Progenitor cell of endocrine pancreas (in vitro differentiated cells): ENCODE results near the gene CIAO1. TPM values are rescaled to one million over a fixed set of nuclear protein-coding genes. Genes with fewer than 3 reads are reported as not detected.
A peak's percentile ranks its signal among the peaks of the same experiment; 100 is the strongest.

ENCODE experiments used
- DNase-seq: peaks from one replicate; pipeline ENCODE4 v3.0.0; 2021; ENCODE audit warnings: low spot score; ENCODE audit not compliant: unreplicated experiment
- H3K27ac Mint-ChIP-seq: 2 replicates; pipeline ENCODE4 v1.8.0; 2021; ENCODE audit warnings: mild to moderate bottlenecking, moderate library complexity, mixed read lengths
- H3K27me3 Mint-ChIP-seq: 2 replicates; pipeline ENCODE4 v1.8.0; 2021; ENCODE audit warnings: mixed read lengths
- H3K36me3 Mint-ChIP-seq: 2 replicates; pipeline ENCODE4 v1.8.0; 2022; ENCODE audit warnings: mixed read lengths; ENCODE audit not compliant: insufficient read depth
- H3K4me1 Mint-ChIP-seq: 2 replicates; pipeline ENCODE4 v1.8.0; 2021; ENCODE audit warnings: low read depth, mixed read lengths
- H3K4me3 Mint-ChIP-seq: 2 replicates; pipeline ENCODE4 v1.8.0; 2021; ENCODE audit warnings: low read depth, mild to moderate bottlenecking, moderate library complexity, mixed read lengths
- H3K9me3 Mint-ChIP-seq: 2 replicates; pipeline ENCODE4 v1.8.0; 2021; ENCODE audit warnings: low read depth, mixed read lengths
- CTCF ChIP-seq: fragments of 200-600 bp; sonication (generic); IDR thresholded peaks from one replicate; pipeline ENCODE4 v1.5.0; 2021; ENCODE audit warnings: antibody characterized with exemption, mild to moderate bottlenecking; ENCODE audit not compliant: unreplicated experiment
- total RNA-seq: library from RNA; stranded (reverse); gene quantifications from 2 replicates; pipeline ENCODE4 v1.2.1, GENCODE V29; 2021

The CIAO1 gene
- total RNA-seq, 1 donor from 2014 or later = 77.1 TPM

GRCh38 chr2:96320326-96320725 lies 54.3 kb downstream of the CIAO1 start:
- Mint-ChIP-seq H3K4me1 (peaks cover 5% of the 10 kb centered on the region), H3K27ac (no peak overlapping the region), H3K36me3 (no peaks in the 10 kb centered on the region), H3K4me3 (no peak overlapping the region), H3K27me3 (peaks cover 61% of the 10 kb centered on the region), H3K9me3 (no peaks in the 10 kb centered on the region)
- no peak for TF ChIP-seq CTCF
- DNase-seq = no peak

DNA sequence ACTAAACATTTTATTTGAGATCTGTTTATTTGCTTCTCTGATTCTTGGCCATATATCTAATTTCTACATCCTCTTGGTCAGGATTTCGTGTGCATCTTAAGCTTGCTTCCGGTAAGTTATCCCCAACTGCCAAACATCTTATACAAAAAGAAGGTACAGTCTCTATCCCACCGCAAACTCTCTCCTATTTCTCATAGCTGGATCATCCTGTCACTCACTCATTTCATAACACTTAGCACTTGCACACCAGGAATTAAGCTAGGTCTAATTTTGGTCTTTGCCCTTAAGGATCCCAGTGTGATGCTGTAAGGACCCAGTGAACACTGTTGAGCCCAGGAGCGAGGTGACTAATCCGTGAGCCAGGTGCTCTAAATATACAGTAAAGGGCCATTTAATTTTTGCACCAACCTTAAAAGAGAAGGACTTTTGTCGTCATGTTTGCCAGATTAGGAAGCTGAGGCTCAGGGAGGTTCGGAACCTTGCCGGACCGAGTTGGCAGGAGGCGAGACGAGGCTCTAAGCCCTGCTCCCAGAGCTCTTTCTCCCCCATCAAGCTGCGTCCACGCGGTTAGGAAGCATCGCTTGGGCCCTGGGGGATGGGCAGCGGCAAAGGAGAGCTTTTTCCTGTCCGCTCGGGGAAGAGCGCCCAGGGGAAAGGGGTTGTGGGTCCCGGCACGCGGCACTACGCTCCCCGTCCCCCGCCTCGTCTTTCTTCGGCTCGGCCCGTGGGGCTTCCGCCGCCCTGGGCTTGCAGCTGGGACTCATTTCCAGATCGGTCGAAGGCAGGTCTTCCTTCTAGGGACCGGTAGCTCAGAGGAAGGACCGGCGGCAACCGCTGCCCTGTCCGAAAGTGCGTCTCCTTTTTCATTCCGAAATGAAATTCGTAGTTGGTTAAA lies 55.0 kb downstream of the CIAO1 start:
- H3K9me3 Mint-ChIP-seq = no peaks in the 10 kb centered on the region
- peaks cover 10% of the 10 kb centered on the region for H3K4me1 Mint-ChIP-seq
- peaks cover 65% of the 10 kb centered on the region for H3K27me3 Mint-ChIP-seq
- no peak for DNase-seq
- TF ChIP-seq CTCF = no peak
- peak overlapping the region; percentile 75 for H3K4me3 Mint-ChIP-seq
- H3K36me3 Mint-ChIP-seq = no peaks in the 10 kb centered on the region
- peak overlapping the region; percentile 56 for H3K27ac Mint-ChIP-seq

Other genes with a start within 250 kb of the CIAO1 start
- gene GPAT2, start 231.3 kb upstream of the CIAO1 start, total RNA-seq = not detected in 2 replicates
- gene ADRA2B, start 149.7 kb upstream of the CIAO1 start, total RNA-seq = 0.69 and 0.91 TPM in 2 replicates
- 0.29 TPM in 1 of 2 replicates, not detected in the other for gene ASTL, start 127.7 kb upstream of the CIAO1 start, total RNA-seq
- gene DUSP2, start 120.8 kb upstream of the CIAO1 start, total RNA-seq = 0.64 and 0.93 TPM in 2 replicates
- 117 and 118 TPM in 2 replicates for gene STARD7, start 57.4 kb upstream of the CIAO1 start, total RNA-seq
- gene TMEM127, start 228 bp upstream of the CIAO1 start, total RNA-seq = 34.5 and 37.2 TPM in 2 replicates
- 223 and 235 TPM in 2 replicates for gene SNRNP200, start 39.3 kb downstream of the CIAO1 start, total RNA-seq
- gene ITPRIPL1, start 59.1 kb downstream of the CIAO1 start, total RNA-seq = 6.1 and 6.9 TPM in 2 replicates
- gene NCAPH, start 69.5 kb downstream of the CIAO1 start, total RNA-seq = 20.9 and 21.2 TPM in 2 replicates
- 0.78 and 0.86 TPM in 2 replicates for gene NEURL3, start 239.1 kb downstream of the CIAO1 start, total RNA-seq